ENCODE data around the gene SNX5.

The SNX5 gene

DNA sequence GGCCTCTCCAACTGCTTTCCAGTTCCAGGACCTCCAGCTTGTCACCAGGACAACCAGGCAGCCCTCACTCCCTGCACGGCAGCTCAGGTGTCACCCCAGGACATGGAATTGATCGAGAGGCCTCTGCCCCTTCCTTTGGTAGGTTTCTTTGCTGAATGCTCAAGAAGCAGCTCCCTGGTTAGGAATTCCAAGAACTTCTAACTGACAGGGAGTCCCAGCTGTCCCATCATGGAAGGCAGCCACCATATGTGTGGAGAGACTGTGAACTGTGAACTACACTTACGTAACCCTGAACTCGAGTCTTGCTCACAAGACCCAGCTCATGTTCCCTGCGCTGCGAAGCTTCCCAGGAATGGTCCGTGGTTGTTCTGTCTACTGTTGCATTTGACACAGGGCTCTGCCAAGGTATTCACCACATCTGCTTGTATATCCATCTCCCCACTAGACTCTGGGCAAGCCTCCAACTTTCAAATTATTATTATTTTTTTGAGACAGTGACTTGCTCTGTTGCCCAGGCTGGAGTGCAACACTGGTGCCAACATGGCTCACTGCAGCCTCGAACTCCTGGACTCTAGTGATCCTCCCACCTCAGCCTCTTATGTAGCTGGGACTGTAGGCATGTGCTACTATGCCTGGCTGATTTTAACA, 35.9 kb upstream of the SNX5 start:
- no peak overlapping the region for H3K4me3 ChIP-seq (ENCODE audit: low read length)
- DNase-seq (ENCODE audit: low read depth): no peak
- TF ChIP-seq, protein P1, sequence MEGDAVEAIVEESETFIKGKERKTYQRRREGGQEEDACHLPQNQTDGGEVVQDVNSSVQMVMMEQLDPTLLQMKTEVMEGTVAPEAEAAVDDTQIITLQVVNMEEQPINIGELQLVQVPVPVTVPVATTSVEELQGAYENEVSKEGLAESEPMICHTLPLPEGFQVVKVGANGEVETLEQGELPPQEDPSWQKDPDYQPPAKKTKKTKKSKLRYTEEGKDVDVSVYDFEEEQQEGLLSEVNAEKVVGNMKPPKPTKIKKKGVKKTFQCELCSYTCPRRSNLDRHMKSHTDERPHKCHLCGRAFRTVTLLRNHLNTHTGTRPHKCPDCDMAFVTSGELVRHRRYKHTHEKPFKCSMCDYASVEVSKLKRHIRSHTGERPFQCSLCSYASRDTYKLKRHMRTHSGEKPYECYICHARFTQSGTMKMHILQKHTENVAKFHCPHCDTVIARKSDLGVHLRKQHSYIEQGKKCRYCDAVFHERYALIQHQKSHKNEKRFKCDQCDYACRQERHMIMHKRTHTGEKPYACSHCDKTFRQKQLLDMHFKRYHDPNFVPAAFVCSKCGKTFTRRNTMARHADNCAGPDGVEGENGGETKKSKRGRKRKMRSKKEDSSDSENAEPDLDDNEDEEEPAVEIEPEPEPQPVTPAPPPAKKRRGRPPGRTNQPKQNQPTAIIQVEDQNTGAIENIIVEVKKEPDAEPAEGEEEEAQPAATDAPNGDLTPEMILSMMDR (conservative IDR thresholded peaks at IDR 0.05; ENCODE audit: low read depth, low read length): no peak

DNA sequence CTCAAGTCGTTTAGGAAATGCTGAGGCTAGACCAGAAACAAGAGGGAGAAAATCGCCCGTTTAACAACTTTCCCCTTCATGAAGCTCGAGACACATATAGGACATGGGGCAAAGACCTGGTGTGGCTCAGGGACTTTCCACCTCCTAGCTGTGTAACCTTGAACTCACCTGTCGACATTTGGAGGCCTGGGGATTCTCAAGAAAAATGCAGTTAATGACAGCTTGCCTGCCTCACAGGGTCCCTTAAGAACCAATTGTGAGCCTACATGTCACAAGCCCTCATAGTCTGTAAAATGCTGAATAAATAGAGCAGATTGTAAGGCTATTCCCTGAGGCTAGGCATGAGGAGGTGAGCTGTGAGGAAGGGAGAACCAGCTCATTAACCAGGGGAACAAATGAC, 35.3 kb upstream of the SNX5 start:
- no peak for DNase-seq (ENCODE audit: low read depth)
- H3K4me3 ChIP-seq (ENCODE audit: low read length): no peak overlapping the region
- TF ChIP-seq, protein P1 (conservative IDR thresholded peaks at IDR 0.05; ENCODE audit: low read depth, low read length): no peak

DNA sequence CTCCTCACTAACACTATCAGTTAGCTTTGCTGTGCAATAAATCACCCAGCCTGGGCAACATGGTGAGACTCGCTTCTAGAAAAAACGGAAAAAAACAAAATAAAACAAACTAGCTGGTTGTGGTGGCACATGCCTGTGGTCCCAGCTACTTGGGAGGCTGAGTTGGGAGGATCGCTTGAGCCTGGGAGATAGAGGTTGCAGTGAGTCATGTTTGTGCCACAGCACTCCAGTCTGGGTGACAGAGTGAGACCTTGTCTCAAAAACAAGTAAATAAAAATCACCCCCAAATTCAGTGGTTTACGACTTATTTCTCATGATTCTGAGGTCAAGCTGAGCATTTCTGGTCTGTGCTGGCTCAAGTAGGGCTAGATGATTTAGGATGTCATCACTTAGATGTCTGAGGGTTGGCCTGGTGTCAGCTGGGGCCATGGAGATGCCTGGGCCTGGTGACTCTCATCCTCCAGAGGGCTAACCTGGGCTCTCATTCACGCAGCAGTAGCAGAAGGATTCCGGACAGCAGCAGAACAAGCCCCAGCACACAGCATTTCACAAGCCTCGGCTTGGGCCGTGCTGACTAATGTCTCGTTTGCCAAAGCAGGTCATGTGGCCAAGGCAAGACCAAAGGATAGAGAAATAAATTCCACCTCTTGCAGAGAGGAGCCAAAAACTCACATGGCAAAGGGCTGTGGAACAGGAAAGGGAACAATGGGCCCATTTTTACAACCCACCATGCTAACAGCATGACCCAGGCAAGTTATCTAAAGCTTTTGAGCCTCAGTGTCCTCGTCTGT, 32.7 kb upstream of the SNX5 start:
- DNase-seq (ENCODE audit: low read depth): peak; percentile 63
- TF ChIP-seq, protein P1 (conservative IDR thresholded peaks at IDR 0.05; ENCODE audit: low read depth, low read length): no peak
- no peak overlapping the region for H3K4me3 ChIP-seq (ENCODE audit: low read length)

DNA sequence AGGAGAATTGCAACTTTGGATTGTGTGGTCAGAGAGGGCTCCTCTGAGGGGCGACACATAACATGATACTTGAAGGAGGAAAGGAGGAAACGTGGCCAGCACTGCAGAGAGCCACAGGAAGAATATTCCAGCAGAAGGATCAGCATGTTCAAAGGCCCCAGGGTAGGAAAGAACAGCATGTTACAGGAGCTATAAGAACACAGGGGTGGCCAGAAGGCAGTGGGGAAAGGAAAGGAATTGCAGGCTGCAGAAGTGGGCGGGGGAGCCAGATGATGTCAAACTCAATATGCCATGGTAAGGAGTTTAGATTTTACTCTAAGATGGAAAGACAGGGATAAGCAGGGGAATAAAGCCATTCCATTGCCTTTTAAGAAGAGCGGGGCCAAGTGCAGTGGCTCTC, 31.0 kb upstream of the SNX5 start:
- DNase-seq (ENCODE audit: low read depth): no peak
- TF ChIP-seq, protein P1 (conservative IDR thresholded peaks at IDR 0.05; ENCODE audit: low read depth, low read length): no peak
- H3K4me3 ChIP-seq (ENCODE audit: low read length): no peak overlapping the region

DNA sequence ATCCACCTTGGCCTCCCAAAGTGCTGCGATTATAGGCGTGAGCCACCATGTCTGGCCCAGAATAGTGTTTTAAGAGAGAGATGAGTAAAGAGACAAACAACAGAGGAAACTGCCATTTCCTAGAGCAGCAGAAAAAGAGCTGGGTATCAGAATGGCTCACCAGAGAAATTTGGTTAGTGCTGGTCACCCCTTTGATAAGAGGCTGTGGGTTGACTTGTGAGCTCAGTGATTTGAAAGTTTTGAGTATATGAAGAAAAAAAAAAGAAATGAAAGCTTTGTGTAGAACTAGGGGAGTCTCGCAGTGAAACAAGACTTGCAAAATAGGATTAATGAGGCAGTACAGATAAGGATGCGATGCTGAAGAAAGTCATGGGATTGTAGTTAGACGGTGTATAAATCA, 29.9 kb upstream of the SNX5 start:
- H3K4me3 ChIP-seq (ENCODE audit: low read length): no peak overlapping the region
- TF ChIP-seq, protein P1 (conservative IDR thresholded peaks at IDR 0.05; ENCODE audit: low read depth, low read length): no peak
- DNase-seq (ENCODE audit: low read depth): no peak

DNA sequence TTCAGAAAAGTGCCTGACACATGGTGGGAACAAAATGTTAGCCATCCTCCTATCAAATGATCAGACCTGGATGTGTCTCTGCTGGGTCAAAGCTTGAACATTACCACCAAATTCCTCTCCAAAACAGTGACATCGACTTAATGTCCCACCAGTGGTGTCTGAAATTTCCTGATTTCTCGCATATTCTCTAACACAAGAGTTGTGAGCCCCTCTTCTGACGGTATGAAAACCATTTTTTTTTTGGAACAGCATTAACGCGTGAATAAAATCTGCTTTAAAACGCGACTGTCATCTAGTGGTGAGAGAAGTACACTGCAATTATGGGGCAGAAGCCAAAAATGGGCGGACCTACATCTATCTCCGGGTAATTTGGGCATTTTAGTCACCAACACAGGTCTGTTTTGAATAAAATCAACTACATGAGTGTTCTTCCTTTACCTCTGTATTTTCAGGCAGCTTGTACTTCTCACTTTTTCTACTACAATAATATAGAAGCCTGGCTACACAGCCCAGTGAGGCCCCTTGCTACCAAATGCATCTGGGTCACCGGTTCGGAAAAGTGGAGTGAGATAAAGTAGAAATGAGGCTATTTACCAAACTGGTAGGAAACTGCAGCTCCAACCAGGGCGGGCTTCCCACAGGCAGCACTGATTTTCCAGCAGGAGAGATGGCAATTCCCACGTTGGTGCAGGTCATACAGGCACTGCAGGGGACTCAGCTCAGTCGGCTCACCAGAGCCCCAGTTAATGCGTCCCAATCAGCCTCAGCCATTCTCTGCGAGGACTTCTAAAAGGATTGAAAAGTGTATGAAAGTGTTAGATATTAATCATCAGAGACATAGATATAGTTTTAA, 27.6 kb upstream of the SNX5 start:
- TF ChIP-seq, protein P1 (conservative IDR thresholded peaks at IDR 0.05; ENCODE audit: low read depth, low read length): peak; percentile 99
- no peak overlapping the region for H3K4me3 ChIP-seq (ENCODE audit: low read length)
- DNase-seq (ENCODE audit: low read depth): no peak
